ENCODE results near the gene ASH1L. TPM values are rescaled to one million over a fixed set of nuclear protein-coding genes. Genes with fewer than 3 reads are reported as not detected.
"Not testable (repeated sequence)": the region's sequence is repeated elsewhere in the genome, so short reads cannot be mapped to it uniquely, and the experiment has no call there.

The ASH1L gene
- total RNA-seq, 2 donors from 2014 or later: 34.0 to 51.4 TPM

GRCh38 chr1:155522069-155522468, 40.5 kb downstream of the ASH1L start:
- H3K4me3 ChIP-seq: no peak overlapping the region
- no peak for ATAC-seq
- 89 to 98% methylated on average over 2 of the region's 2 CpGs for WGBS, 2 donors
- H3K27ac ChIP-seq: no peak overlapping the region
- no peaks in the 10 kb centered on the region for H3K9me3 ChIP-seq
- TF ChIP-seq POLR2A (IDR thresholded peaks at IDR 0.05) (no peak), CTCF (IDR thresholded peaks at IDR 0.05) (no peak)
- intact Hi-C loops (cut with DNase I): no loop called here
- no peak for DNase-seq
- H3K4me1 ChIP-seq: peaks cover 4% of the 10 kb centered on the region
- no peaks in the 10 kb centered on the region for H3K27me3 ChIP-seq
- peaks cover 0 to 4% of the 10 kb centered on the region in 2 donors for H3K36me3 ChIP-seq (replicated peaks in 1 of 2; ENCODE audit: insufficient read depth in 1 of 2, low read depth in 2 of 2)

DNA sequence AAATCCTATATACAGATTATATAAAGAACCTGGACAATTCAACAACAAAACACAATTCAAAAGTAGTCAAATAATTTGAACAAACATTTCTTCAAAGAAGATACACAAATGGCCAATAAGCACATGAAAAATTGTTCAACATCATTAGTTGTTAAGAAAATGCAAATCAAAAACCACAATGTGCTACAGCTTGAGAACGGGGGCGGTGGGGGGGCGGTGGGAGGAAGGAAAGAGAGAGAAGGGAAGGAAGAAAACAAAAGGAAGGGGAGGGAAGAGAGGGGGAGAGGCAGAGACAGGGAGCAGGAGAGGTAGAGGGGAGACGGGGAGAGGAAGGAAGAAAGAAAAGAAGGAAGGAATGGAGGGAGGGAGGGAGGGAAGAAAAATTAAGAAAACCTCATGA, 44.1 kb downstream of the ASH1L start:
- H3K9me3 ChIP-seq: no peaks in the 10 kb centered on the region
- no peak for DNase-seq
- H3K4me1 ChIP-seq: no peaks in the 10 kb centered on the region
- no peak for TF ChIP-seq POLR2A (IDR thresholded peaks at IDR 0.05)
- no peak for TF ChIP-seq CTCF (IDR thresholded peaks at IDR 0.05)
- H3K27me3 ChIP-seq: no peaks in the 10 kb centered on the region
- WGBS, 2 donors: 79 to 92% methylated on average over 2 to 4 of the region's 4 CpGs
- no peak overlapping the region for H3K4me3 ChIP-seq
- ATAC-seq: no peak
- H3K27ac ChIP-seq: no peak overlapping the region
- intact Hi-C loops (cut with DNase I): no loop called here
- H3K36me3 ChIP-seq (replicated peaks in 1 of 2; ENCODE audit: insufficient read depth in 1 of 2, low read depth in 2 of 2): peaks cover 0 to 4% of the 10 kb centered on the region in 2 donors

GRCh38 chr1:155514582-155515187, 47.9 kb downstream of the ASH1L start:
- intact Hi-C loops (cut with DNase I): no loop called here
- no peak overlapping the region for H3K4me3 ChIP-seq
- no peak for TF ChIP-seq POLR2A (IDR thresholded peaks at IDR 0.05)
- TF ChIP-seq CTCF (IDR thresholded peaks at IDR 0.05): no peak
- DNase-seq (no peak), ATAC-seq (no peak)
- H3K4me1 ChIP-seq: no peaks in the 10 kb centered on the region
- H3K9me3 ChIP-seq: no peaks in the 10 kb centered on the region
- no peaks in the 10 kb centered on the region for H3K27me3 ChIP-seq
- WGBS, 2 donors: 80 to 89% methylated on average over 13 to 14 of the region's 14 CpGs
- H3K36me3 ChIP-seq (replicated peaks in 1 of 2; ENCODE audit: insufficient read depth in 1 of 2, low read depth in 2 of 2): peaks cover 0 to 2% of the 10 kb centered on the region in 2 donors
- no peak overlapping the region for H3K27ac ChIP-seq

GRCh38 chr1:155513300-155513916, 49.2 kb downstream of the ASH1L start:
- Histone ChIP-seq H3K27ac (no peak overlapping the region), H3K4me1 (no peaks in the 10 kb centered on the region), H3K27me3 (no peaks in the 10 kb centered on the region), H3K36me3 (replicated peaks in 1 of 2; ENCODE audit: insufficient read depth in 1 of 2, low read depth in 2 of 2) (peaks cover 0 to 2% of the 10 kb centered on the region in 2 donors), H3K4me3 (no peak overlapping the region), H3K9me3 (no peaks in the 10 kb centered on the region)
- WGBS, 2 donors: 81 to 83% methylated on average over 3 of the region's 3 CpGs
- TF ChIP-seq POLR2A (IDR thresholded peaks at IDR 0.05) (no peak), CTCF (IDR thresholded peaks at IDR 0.05) (no peak)
- DNase-seq: no peak
- no peak for ATAC-seq
- intact Hi-C loops (cut with DNase I): no loop called here

DNA sequence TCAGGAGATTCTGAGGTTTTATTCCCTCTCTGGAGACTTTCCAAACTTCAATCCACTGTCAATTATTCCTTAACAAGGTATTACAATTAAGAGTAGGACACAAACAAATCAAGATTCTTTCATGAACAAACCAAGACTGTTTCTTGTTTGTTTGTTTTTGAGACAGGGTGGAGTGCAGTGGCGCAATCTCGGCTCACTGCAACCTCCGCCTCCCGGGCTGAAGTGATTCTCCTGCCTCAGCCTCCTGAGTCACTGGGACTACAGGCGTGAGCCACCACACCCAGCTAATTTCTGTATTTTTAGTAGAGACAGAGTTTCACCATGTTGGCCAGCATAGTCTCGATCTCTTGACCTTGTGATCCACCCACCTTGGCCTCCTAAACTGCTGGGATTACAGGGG, 51.2 kb downstream of the ASH1L start:
- intact Hi-C loops (cut with DNase I); H3K27me3 ChIP-seq; H3K36me3 ChIP-seq (replicated peaks in 1 of 2; ENCODE audit: insufficient read depth in 1 of 2, low read depth in 2 of 2); H3K4me1 ChIP-seq; DNase-seq; H3K4me3 ChIP-seq; ATAC-seq; H3K27ac ChIP-seq; H3K9me3 ChIP-seq: not testable (repeated sequence)
- whole genome bisulfite sequencing, 2 donors: 81 to 87% methylated on average over 6 of the region's 6 CpGs

All from body of pancreas (tissue), 4 donors.